Skeletal muscle tissue (tissue), 4 donors: Measurements from ENCODE around the gene UBE3A. TPM values are rescaled to one million over a fixed set of nuclear protein-coding genes. Genes with fewer than 3 reads are reported as not detected.

ENCODE experiments used
- H3K27ac ChIP-seq: one replicate; pipeline ENCODE4 v1.7.0; 2013; ENCODE audit warnings: mild to moderate bottlenecking, low read depth, low read length, inconsistent platforms
- H3K27me3 ChIP-seq, 3 donors: one replicate each; pipeline ENCODE4 v1.7.0; 2013; ENCODE audit warnings: low read length in 3 of 3; ENCODE audit not compliant: control insufficient read depth in 3 of 3, insufficient read depth in 3 of 3
- H3K36me3 ChIP-seq, 3 donors: one replicate each; pipeline ENCODE4 v1.7.0; 2013; ENCODE audit warnings: low read length in 3 of 3; ENCODE audit not compliant: control insufficient read depth in 3 of 3, insufficient read depth in 3 of 3
- H3K4me1 ChIP-seq, 3 donors: one replicate each; pipeline ENCODE4 v1.7.0; 2013; ENCODE audit warnings: low read length in 3 of 3, mild to moderate bottlenecking in 3 of 3; ENCODE audit not compliant: control insufficient read depth in 3 of 3, insufficient read depth in 3 of 3
- H3K4me3 ChIP-seq, 3 donors: one replicate each; pipeline ENCODE4 v1.7.0; 2013; ENCODE audit warnings: low read length in 3 of 3
- H3K9ac ChIP-seq, 3 donors: one replicate each; pipeline ENCODE4 v1.7.0; 2013; ENCODE audit warnings: low read length in 3 of 3, mild to moderate bottlenecking in 3 of 3, moderate library complexity in 2 of 3, low read depth in 1 of 3
- H3K9me3 ChIP-seq, 3 donors: one replicate each; pipeline ENCODE4 v1.7.0; 2013; ENCODE audit warnings: low read length in 3 of 3; ENCODE audit not compliant: control insufficient read depth in 3 of 3
- total RNA-seq: library from RNA; depleted of rRNA; stranded (reverse); fragments of >200 nt; gene quantifications from one replicate; pipeline ENCODE4 v1.2.3, GENCODE V29; 2014
- donor health status: Osteomylitis.

The UBE3A gene
- total RNA-seq, 1 donor from 2014 or later: 218 TPM

DNA sequence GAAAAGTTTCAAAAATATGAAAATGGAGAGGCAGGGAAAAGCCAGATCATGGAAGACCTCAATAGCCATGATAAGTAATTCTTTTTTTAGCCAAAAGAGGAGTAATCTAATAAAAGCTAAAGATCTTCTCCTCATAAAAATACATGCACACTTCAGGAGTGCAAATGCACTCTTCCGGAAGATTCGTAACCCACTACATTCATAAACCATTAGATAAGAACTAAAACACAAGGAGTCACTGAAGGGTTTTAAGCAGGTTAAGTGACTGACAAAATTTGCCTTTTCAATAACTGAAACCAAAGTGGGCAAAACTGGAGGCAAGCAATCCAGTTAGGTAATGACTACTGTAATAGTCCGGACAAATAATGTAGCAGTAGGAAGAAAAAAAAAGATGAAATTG lies 46.0 kb downstream of the UBE3A start:
- Histone ChIP-seq H3K27me3 (no peaks in the 10 kb centered on the region), H3K9ac (no peak overlapping the region), H3K4me3 (no peak overlapping the region), H3K36me3 (peaks cover 0 to 3% (median 0%) of the 10 kb centered on the region in 3 donors), H3K4me1 (peaks cover 13 to 15% (median 13%) of the 10 kb centered on the region in 3 donors), H3K27ac (no peak overlapping the region), H3K9me3 (no peaks in the 10 kb centered on the region)

GRCh38 chr15:25391971-25392721 lies 46.7 kb downstream of the UBE3A start:
- no peak overlapping the region for H3K27ac ChIP-seq
- H3K9me3 ChIP-seq: no peaks in the 10 kb centered on the region
- no peak overlapping the region for H3K9ac ChIP-seq
- no peaks in the 10 kb centered on the region for H3K27me3 ChIP-seq
- peaks cover 13 to 15% (median 13%) of the 10 kb centered on the region in 3 donors for H3K4me1 ChIP-seq
- peaks cover 0 to 3% (median 0%) of the 10 kb centered on the region in 3 donors for H3K36me3 ChIP-seq
- no peak overlapping the region for H3K4me3 ChIP-seq

DNA sequence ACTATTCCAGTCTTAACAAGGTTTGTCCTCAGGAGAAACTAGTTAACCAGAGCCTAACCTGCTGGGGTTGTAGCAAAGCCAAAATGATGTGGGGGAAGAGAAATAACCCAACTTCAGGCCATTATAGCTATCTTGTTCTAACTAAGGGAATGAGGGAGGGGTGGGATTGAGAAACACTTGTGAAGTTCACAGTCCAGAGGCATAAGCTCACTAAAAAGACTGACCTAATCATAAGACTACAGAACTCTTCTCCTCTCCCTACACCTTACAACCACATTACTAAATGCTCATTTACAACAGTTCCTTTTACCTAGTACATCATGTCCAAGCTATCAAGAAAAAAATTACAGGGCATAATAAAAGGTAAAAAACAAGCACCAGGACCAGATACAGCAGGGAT lies 52.8 kb downstream of the UBE3A start:
- no peaks in the 10 kb centered on the region for H3K27me3 ChIP-seq
- no peaks in the 10 kb centered on the region for H3K36me3 ChIP-seq
- H3K9ac ChIP-seq: no peak overlapping the region
- no peak overlapping the region for H3K4me3 ChIP-seq
- no peaks in the 10 kb centered on the region for H3K4me1 ChIP-seq
- H3K27ac ChIP-seq: no peak overlapping the region
- H3K9me3 ChIP-seq: no peaks in the 10 kb centered on the region

- H3K27me3 ChIP-seq: no peaks in the 10 kb centered on the region
- no peak overlapping the region for H3K4me3 ChIP-seq
- no peak overlapping the region for H3K27ac ChIP-seq
- H3K4me1 ChIP-seq: no peaks in the 10 kb centered on the region
- H3K9ac ChIP-seq: no peak overlapping the region
- no peaks in the 10 kb centered on the region for H3K9me3 ChIP-seq
- H3K36me3 ChIP-seq: no peaks in the 10 kb centered on the region
Measured at GRCh38 chr15:25381579-25381978, 57.2 kb downstream of the UBE3A start.

GRCh38 chr15:25378501-25378901 lies 60.3 kb downstream of the UBE3A start:
- Histone ChIP-seq H3K9me3 (no peaks in the 10 kb centered on the region), H3K36me3 (peaks cover 3 to 10% (median 10%) of the 10 kb centered on the region in 3 donors), H3K4me3 (no peak overlapping the region), H3K4me1 (no peaks in the 10 kb centered on the region), H3K27me3 (no peaks in the 10 kb centered on the region), H3K27ac (no peak overlapping the region), H3K9ac (no peak overlapping the region)

DNA sequence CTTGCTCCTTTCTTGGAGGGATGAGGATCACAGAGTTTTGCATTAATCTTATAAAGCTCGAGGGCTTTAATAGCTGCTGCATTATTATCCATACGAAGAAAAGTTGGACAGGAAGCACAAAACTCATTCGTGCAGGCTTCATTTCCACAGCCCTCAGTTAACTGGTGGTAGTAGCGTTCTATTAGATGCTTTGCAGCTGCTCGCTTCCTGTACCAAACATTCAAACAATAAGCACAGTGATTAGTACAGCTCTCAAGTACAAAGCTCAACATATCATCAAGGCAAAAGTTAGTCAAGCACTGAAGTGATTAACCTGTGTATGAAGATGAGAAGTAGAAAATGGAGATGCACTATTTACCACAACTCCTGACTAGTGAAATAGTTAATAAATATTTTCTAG lies 63.3 kb downstream of the UBE3A start:
- Histone ChIP-seq H3K9me3 (no peaks in the 10 kb centered on the region), H3K27me3 (no peaks in the 10 kb centered on the region), H3K9ac (no peak overlapping the region), H3K4me3 (no peak overlapping the region), H3K36me3 (peaks cover 3 to 19% (median 19%) of the 10 kb centered on the region in 3 donors), H3K4me1 (no peaks in the 10 kb centered on the region), H3K27ac (no peak overlapping the region)

GRCh38 chr15:25374143-25374542 lies 64.7 kb downstream of the UBE3A start:
- no peak overlapping the region for H3K9ac ChIP-seq
- H3K4me3 ChIP-seq: no peak overlapping the region
- no peaks in the 10 kb centered on the region for H3K27me3 ChIP-seq
- no peak overlapping the region for H3K27ac ChIP-seq
- H3K36me3 ChIP-seq: peaks cover 3 to 27% (median 25%) of the 10 kb centered on the region in 3 donors
- no peaks in the 10 kb centered on the region for H3K4me1 ChIP-seq
- H3K9me3 ChIP-seq: no peaks in the 10 kb centered on the region

GRCh38 chr15:25372298-25372697 lies 66.5 kb downstream of the UBE3A start:
- Histone ChIP-seq H3K9ac (no peak overlapping the region), H3K27me3 (no peaks in the 10 kb centered on the region), H3K4me1 (no peaks in the 10 kb centered on the region), H3K4me3 (no peak overlapping the region), H3K27ac (no peak overlapping the region), H3K36me3 (peaks cover 3 to 27% (median 27%) of the 10 kb centered on the region in 3 donors), H3K9me3 (no peaks in the 10 kb centered on the region)

- H3K27me3 ChIP-seq: no peaks in the 10 kb centered on the region
- H3K36me3 ChIP-seq: peaks cover 0 to 17% (median 17%) of the 10 kb centered on the region in 3 donors
- no peaks in the 10 kb centered on the region for H3K9me3 ChIP-seq
- H3K4me1 ChIP-seq: no peaks in the 10 kb centered on the region
- H3K9ac ChIP-seq: no peak overlapping the region
- H3K4me3 ChIP-seq: no peak overlapping the region
- H3K27ac ChIP-seq: no peak overlapping the region
Measured at GRCh38 chr15:25368850-25369249, 70.0 kb downstream of the UBE3A start.

DNA sequence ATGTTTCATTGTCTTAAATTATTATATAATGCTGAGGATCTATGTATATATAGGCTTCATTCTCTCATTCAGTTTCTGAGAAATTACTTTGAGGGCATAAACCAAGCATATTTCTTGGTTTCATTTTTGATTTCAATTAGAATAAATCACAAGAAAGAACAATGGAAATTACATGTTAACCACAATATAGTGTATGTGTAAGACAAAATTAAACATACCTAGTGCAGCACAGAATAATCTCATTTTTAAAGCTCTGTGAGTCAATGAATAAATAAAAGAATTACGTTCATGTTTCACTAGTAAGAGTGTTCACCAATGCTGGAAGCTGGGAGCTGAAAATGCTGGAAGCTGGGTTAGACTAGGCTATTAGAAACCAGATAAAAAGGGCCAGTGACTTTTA lies 72.8 kb downstream of the UBE3A start:
- no peak overlapping the region for H3K4me3 ChIP-seq
- H3K36me3 ChIP-seq: peaks cover 0 to 13% (median 11%) of the 10 kb centered on the region in 3 donors
- peaks cover 0 to 8% (median 4%) of the 10 kb centered on the region in 3 donors for H3K4me1 ChIP-seq
- no peaks in the 10 kb centered on the region for H3K9me3 ChIP-seq
- no peak overlapping the region for H3K27ac ChIP-seq
- no peak overlapping the region for H3K9ac ChIP-seq
- no peaks in the 10 kb centered on the region for H3K27me3 ChIP-seq
